IPS-20b (cell line): ENCODE data around the gene ZNF487.

Source experiments
- H3K27ac ChIP-seq: one replicate; pipeline ENCODE4 v1.5.1; 2013; ENCODE audit warnings: low read length
- H3K27me3 ChIP-seq: 2 replicates; pipeline ENCODE4 v1.6.1; 2013; ENCODE audit warnings: mild to moderate bottlenecking, low read length, inconsistent platforms; ENCODE audit not compliant: insufficient read depth
- H3K36me3 ChIP-seq: 2 replicates; pipeline ENCODE4 v1.6.1; 2013; ENCODE audit warnings: low read depth, mild to moderate bottlenecking, inconsistent platforms, low read length, moderate library complexity; ENCODE audit not compliant: insufficient read depth
- H3K4me1 ChIP-seq: 2 replicates; pipeline ENCODE4 v1.6.1; 2013; ENCODE audit warnings: mild to moderate bottlenecking, control low read depth, inconsistent platforms, low read length, moderate library complexity; ENCODE audit not compliant: insufficient read depth
- H3K4me3 ChIP-seq: 2 replicates; pipeline ENCODE4 v1.5.1; 2013; ENCODE audit warnings: mild to moderate bottlenecking, low read length, inconsistent platforms
- H3K9ac ChIP-seq: 2 replicates; pipeline ENCODE4 v1.6.1; 2013; ENCODE audit warnings: low read depth, mild to moderate bottlenecking, inconsistent platforms, low read length, moderate library complexity
- H3K9me3 ChIP-seq: 2 replicates; pipeline ENCODE4 v1.6.1; 2013; ENCODE audit warnings: mild to moderate bottlenecking, low read depth, low read length, inconsistent platforms; ENCODE audit not compliant: insufficient read depth

Gene ZNF487

GRCh38 chr10:43396061-43396927 is 40.6 kb upstream of the ZNF487 start:
- no peaks in the 10 kb centered on the region for H3K9me3 ChIP-seq
- H3K9ac ChIP-seq: peak overlapping the region; percentile 98
- peak overlapping the region; percentile 84 for H3K27ac ChIP-seq
- no peaks in the 10 kb centered on the region for H3K27me3 ChIP-seq
- H3K4me3 ChIP-seq: peak overlapping the region; percentile 90
- H3K36me3 ChIP-seq: peaks cover 69% of the 10 kb centered on the region
- H3K4me1 ChIP-seq: peaks cover 30% of the 10 kb centered on the region

- Histone ChIP-seq H3K9ac (peak overlapping the region; percentile 93), H3K9me3 (no peaks in the 10 kb centered on the region), H3K4me3 (peak overlapping the region; percentile 90), H3K27me3 (no peaks in the 10 kb centered on the region), H3K4me1 (peaks cover 37% of the 10 kb centered on the region), H3K36me3 (peaks cover 63% of the 10 kb centered on the region), H3K27ac (peak overlapping the region; percentile 40)
These were observed 39.8 kb upstream of the ZNF487 start for GRCh38 chr10:43396928-43397624.

GRCh38 chr10:43398939-43399319 is 38.0 kb upstream of the ZNF487 start:
- Histone ChIP-seq H3K4me1 (peaks cover 47% of the 10 kb centered on the region), H3K36me3 (peaks cover 54% of the 10 kb centered on the region), H3K27ac (no peak overlapping the region), H3K27me3 (no peaks in the 10 kb centered on the region), H3K9ac (peak overlapping the region; percentile 21; the same call in 1 of the 2 replicates), H3K9me3 (no peaks in the 10 kb centered on the region), H3K4me3 (no peak overlapping the region)

- peak overlapping the region; percentile 16; the same call in 1 of the 2 replicates for H3K4me3 ChIP-seq
- no peaks in the 10 kb centered on the region for H3K9me3 ChIP-seq
- H3K4me1 ChIP-seq: peaks cover 51% of the 10 kb centered on the region
- H3K27me3 ChIP-seq: no peaks in the 10 kb centered on the region
- H3K9ac ChIP-seq: peak overlapping the region; percentile 21; the same call in 1 of the 2 replicates
- H3K27ac ChIP-seq: peak overlapping the region; percentile 31
- H3K36me3 ChIP-seq: peaks cover 52% of the 10 kb centered on the region
These were observed 37.3 kb upstream of the ZNF487 start for GRCh38 chr10:43399320-43400310.

GRCh38 chr10:43401627-43402026 is 35.3 kb upstream of the ZNF487 start:
- H3K27me3 ChIP-seq: no peaks in the 10 kb centered on the region
- H3K4me1 ChIP-seq: peaks cover 55% of the 10 kb centered on the region
- peak overlapping the region; percentile 40 for H3K27ac ChIP-seq
- no peaks in the 10 kb centered on the region for H3K9me3 ChIP-seq
- peak overlapping the region; percentile 23; the same call in 1 of the 2 replicates for H3K4me3 ChIP-seq
- peaks cover 41% of the 10 kb centered on the region for H3K36me3 ChIP-seq
- peak overlapping the region; percentile 66; the same call in 1 of the 2 replicates for H3K9ac ChIP-seq

- Histone ChIP-seq H3K4me3 (peak overlapping the region; percentile 23; the same call in 1 of the 2 replicates), H3K27ac (no peak overlapping the region), H3K9me3 (no peaks in the 10 kb centered on the region), H3K4me1 (peaks cover 55% of the 10 kb centered on the region), H3K9ac (peak overlapping the region; percentile 5; the same call in 1 of the 2 replicates), H3K36me3 (peaks cover 41% of the 10 kb centered on the region), H3K27me3 (no peaks in the 10 kb centered on the region)
These were observed 34.7 kb upstream of the ZNF487 start for GRCh38 chr10:43402176-43402575.

- Histone ChIP-seq H3K4me1 (peaks cover 55% of the 10 kb centered on the region), H3K27me3 (no peaks in the 10 kb centered on the region), H3K4me3 (peak overlapping the region; percentile 23; the same call in 1 of the 2 replicates), H3K9me3 (no peaks in the 10 kb centered on the region), H3K9ac (no peak overlapping the region), H3K27ac (no peak overlapping the region), H3K36me3 (peaks cover 41% of the 10 kb centered on the region)
These were observed 33.9 kb upstream of the ZNF487 start for GRCh38 chr10:43402880-43403452.

GRCh38 chr10:43403911-43404703 is 32.8 kb upstream of the ZNF487 start:
- no peaks in the 10 kb centered on the region for H3K9me3 ChIP-seq
- H3K27me3 ChIP-seq: no peaks in the 10 kb centered on the region
- H3K9ac ChIP-seq: peak overlapping the region; percentile 47; the same call in 1 of the 2 replicates
- peak overlapping the region; percentile 46; the same call in 1 of the 2 replicates for H3K4me3 ChIP-seq
- peaks cover 35% of the 10 kb centered on the region for H3K36me3 ChIP-seq
- no peak overlapping the region for H3K27ac ChIP-seq
- peaks cover 51% of the 10 kb centered on the region for H3K4me1 ChIP-seq

- H3K27ac ChIP-seq: no peak overlapping the region
- peaks cover 29% of the 10 kb centered on the region for H3K36me3 ChIP-seq
- H3K4me3 ChIP-seq: peak overlapping the region; percentile 46
- H3K27me3 ChIP-seq: no peaks in the 10 kb centered on the region
- H3K4me1 ChIP-seq: peaks cover 46% of the 10 kb centered on the region
- H3K9me3 ChIP-seq: no peaks in the 10 kb centered on the region
- peak overlapping the region; percentile 47; the same call in 1 of the 2 replicates for H3K9ac ChIP-seq
These were observed 32.2 kb upstream of the ZNF487 start for GRCh38 chr10:43404704-43405084.

GRCh38 chr10:43407148-43407575 is 29.7 kb upstream of the ZNF487 start:
- Histone ChIP-seq H3K4me1 (peaks cover 30% of the 10 kb centered on the region; the same call in 1 of the 2 replicates), H3K4me3 (peak overlapping the region; percentile 97), H3K27me3 (no peaks in the 10 kb centered on the region), H3K9ac (peak overlapping the region; percentile 99), H3K27ac (peak overlapping the region; percentile 94), H3K9me3 (no peaks in the 10 kb centered on the region), H3K36me3 (peaks cover 14% of the 10 kb centered on the region; the same call in 1 of the 2 replicates)
